HG03108 (cell line): ENCODE results near the gene WSB1.
"Not testable (repeated sequence)": the region's sequence is repeated elsewhere in the genome, so short reads cannot be mapped to it uniquely, and the experiment has no call there.

Experiments used
- ATAC-seq: cut with Tn5 transposase; IDR thresholded peaks from one replicate; pipeline ENCODE4 v1.9.1; 2021; ENCODE audit warnings: moderate library complexity; ENCODE audit not compliant: unreplicated experiment

The WSB1 gene

GRCh38 chr17:27293898-27294688 lies at the start of gene WSB1:
Gene WSB1, plus strand, starts transcription at chr17:27294114. Its CDS starts 282 bp downstream, at chr17:27294396.
- ATAC-seq, result peak; percentile 68

DNA sequence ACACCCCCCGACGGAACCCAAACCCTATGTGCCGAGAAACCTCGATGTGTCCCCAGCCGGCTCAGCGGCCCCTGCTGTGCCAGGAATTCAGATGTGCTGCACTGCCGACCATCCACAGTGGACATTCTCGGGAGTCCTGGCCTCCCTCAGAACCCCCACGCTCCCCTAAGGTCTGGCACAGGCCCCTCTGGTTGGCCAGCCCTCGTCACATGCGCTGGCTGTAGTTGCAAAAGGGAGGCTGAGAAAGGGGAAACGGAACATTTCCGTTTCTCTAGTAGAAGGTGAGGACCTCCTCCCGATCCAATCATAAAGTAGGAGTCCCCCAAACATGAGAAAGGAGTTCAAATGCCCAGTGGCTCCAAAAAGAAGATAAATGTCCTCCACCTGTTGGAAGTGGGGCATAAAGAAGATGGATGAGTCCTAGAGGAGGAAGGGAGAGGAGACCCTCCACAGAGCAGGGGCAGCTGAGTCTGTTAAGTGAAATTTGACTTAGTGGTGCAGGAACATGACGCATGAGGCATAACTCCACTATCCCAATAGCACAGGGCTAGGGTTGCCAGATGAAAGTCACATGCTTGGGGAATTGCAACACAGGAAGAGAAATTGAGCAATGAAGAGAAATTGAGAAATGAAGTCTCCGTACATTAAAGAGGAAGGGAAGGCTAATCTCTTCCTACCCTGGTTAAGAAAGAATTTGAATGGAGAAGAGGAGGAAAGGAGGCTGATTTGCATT lies 49.3 kb upstream of the WSB1 start:
- no peak for ATAC-seq

GRCh38 chr17:27245230-27245696 lies 48.7 kb upstream of the WSB1 start:
- ATAC-seq, result peak; percentile 86

GRCh38 chr17:27246537-27246936 lies 47.4 kb upstream of the WSB1 start:
- ATAC-seq, result no peak

GRCh38 chr17:27247071-27247957 lies 46.6 kb upstream of the WSB1 start:
- no peak for ATAC-seq

GRCh38 chr17:27247958-27248342 lies 46.0 kb upstream of the WSB1 start:
- no peak for ATAC-seq

- not testable (repeated sequence) for ATAC-seq
Measured at GRCh38 chr17:27250791-27251190, 43.1 kb upstream of the WSB1 start.

GRCh38 chr17:27254802-27255201 lies 39.1 kb upstream of the WSB1 start:
- not testable (repeated sequence) for ATAC-seq

DNA sequence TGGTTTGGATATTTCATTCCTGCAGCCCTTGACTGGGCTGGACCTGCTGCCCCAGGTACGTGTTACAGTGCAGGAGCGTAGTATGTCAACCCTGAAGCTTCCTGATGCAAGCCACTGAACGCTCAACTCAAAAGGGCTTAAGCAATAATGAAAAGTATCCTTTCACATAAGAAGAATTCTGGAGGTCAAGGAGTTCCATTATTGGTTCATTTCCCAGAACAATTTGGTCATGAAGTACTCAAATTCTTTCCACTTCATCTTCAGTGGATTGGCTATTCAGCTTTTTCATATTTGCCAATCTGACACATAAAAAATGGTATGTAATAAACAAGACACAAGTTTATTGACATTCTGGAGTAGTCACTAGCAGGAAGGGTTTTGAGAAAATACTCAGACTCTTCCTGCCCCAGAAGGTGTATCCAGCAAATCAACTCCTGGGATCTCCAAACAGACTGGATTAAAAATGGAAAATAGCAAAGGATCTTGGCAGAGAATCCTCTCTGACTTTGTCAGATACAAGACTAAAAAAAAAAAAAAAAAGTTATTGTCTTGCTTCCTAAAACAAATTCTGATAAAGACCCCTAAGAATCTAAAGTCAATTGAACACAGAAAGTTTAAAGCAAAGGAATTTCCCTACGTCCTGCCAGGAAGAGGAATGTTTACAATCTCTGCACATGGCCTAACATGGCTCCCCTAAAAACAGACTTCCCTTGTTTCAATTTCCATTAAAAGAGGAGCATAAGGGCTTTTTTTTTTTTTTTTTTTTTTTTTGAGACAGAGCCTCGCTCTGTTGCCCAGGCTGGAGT lies 37.5 kb upstream of the WSB1 start:
- ATAC-seq, result no peak

DNA sequence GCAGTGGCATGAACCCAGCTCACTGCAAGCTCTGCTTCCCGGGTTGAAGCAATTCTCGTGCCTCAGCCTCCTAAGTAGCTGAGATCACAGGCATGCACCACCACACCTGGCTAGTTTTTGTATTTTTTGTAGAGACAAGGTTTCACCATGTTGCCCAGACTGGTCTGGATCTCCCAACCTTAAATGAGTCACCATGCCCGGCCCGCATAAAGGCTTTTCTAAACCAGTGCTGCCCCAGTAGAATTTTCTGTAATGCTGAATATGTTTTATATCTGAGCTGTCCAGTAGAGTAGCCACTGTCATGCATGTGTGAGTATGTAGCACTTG lies 36.9 kb upstream of the WSB1 start:
- no peak for ATAC-seq

GRCh38 chr17:27259356-27259755 lies 34.6 kb upstream of the WSB1 start:
- ATAC-seq, result no peak

DNA sequence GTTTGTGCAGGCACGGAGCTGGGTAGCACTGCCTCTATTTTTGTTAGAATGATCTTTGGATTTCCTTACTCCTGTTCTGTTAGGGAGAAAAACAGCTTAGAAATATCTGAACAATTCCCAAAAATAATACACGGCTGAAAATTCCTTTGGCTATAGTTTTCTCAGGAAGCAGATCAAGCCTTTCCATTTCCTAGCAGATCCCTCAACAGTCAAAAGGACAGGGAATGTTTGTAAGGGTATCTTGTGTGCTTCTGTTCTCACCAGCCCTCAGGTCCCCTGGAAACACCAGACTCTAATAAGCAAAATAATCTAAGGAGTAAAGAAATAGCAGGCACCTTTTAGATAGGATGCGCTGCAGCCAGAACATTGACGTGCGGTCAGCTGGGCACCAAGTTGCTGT lies 30.5 kb upstream of the WSB1 start:
- no peak for ATAC-seq

DNA sequence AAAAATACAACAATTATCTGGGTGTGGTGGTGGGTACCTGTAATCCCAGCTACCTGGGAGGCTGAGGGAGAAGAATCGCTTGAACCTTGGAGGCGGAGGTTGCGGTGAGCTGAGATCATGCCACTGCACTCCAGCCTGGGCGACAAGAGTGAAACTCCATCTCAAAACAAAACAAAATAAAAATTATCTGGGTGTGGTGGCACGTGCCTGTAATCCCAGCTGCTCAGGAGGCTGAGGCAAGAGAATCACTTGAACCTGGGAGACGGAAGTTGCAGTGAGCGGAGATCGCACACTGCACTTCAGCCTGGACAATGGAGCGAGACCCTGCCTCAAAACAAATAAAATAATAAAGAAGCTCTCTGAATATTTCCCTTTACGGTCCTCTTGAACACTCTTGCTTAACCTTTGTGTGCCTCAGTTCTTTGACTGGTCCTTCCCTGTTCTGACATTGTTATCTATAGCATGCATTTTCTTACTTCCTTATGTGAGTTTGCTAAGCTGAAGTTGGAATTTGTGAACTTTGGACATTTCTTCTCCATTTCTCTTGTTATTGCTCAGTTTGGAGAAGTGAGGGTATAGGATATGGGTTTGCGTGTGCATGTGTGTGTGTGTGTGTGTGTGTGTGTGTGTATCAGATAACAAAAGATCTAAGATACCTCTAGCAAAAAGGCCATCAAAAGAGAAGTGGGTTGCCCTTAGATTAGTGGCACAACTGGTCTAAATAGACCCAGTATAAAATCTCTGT lies 29.7 kb upstream of the WSB1 start:
- no peak for ATAC-seq

GRCh38 chr17:27265333-27265732 lies 28.6 kb upstream of the WSB1 start:
- no peak for ATAC-seq

GRCh38 chr17:27266228-27266627 lies 27.7 kb upstream of the WSB1 start:
- ATAC-seq, result no peak

GRCh38 chr17:27268394-27269085 lies 25.4 kb upstream of the WSB1 start:
- ATAC-seq, result no peak

DNA sequence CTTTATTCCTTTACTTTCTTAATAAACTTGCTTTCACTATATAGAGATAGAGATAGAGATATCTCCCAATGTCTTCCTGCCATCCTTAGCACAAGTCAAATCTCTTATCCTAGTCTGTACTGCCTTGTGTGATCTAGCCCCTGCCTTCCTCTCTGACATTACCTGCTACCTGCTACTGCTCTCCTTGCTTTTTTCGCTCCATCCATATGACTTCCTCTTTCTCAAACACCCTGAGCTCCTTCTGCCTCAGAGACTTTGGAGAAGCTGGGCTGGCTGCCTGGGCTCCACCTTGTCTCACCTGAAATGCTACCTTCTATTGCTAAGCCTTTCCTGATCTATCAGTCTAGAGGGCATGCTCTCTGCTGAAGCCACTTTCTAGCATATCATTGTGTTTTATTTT lies 24.7 kb upstream of the WSB1 start:
- no peak for ATAC-seq

- no peak for ATAC-seq
Measured at GRCh38 chr17:27269974-27270373, 23.9 kb upstream of the WSB1 start.

- no peak for ATAC-seq
Measured at GRCh38 chr17:27276653-27277156, 17.2 kb upstream of the WSB1 start.
